ENCODE data around the gene HMCN2. TPM values are rescaled to one million over a fixed set of nuclear protein-coding genes. Genes with fewer than 3 reads are reported as not detected.

HMCN2 gene
- total and polyA plus RNA-seq, 8 donors: 0.41 to 5.3 (median 0.76) TPM

- no peaks in the 10 kb centered on the region for H3K9me3 ChIP-seq
- H3K4me1 ChIP-seq: no peaks in the 10 kb centered on the region
- intact Hi-C loops (cut with DNase I): no loop called here
- no peak for TF ChIP-seq CTCF (IDR thresholded peaks at IDR 0.05)
- no peak for ATAC-seq
- FAIRE-seq: no peak
- WGBS, 2 donors: 72 to 85% methylated on average over 5 of the region's 5 CpGs
- H3K4me3 ChIP-seq: no peak overlapping the region
- no peaks in the 10 kb centered on the region for H3K36me3 ChIP-seq
- H3K27me3 ChIP-seq: no peaks in the 10 kb centered on the region
- no peak overlapping the region for H3K27ac ChIP-seq
- no peak for DNase-seq
Observed at GRCh38 chr9:130307667-130307943, 42.0 kb downstream of the HMCN2 start.

GRCh38 chr9:130308081-130308571, 42.6 kb downstream of the HMCN2 start:
- 46 to 53% methylated on average over 14 of the region's 14 CpGs for WGBS, 2 donors
- intact Hi-C loops (cut with DNase I): no loop called here

GRCh38 chr9:130309689-130310455, 44.3 kb downstream of the HMCN2 start:
- DNase-seq (no peak), FAIRE-seq (no peak), ATAC-seq (no peak)
- Histone ChIP-seq H3K36me3 (no peaks in the 10 kb centered on the region), H3K27me3 (no peaks in the 10 kb centered on the region), H3K4me3 (no peak overlapping the region), H3K27ac (no peak overlapping the region), H3K4me1 (no peaks in the 10 kb centered on the region), H3K9me3 (no peaks in the 10 kb centered on the region)
- no peak for TF ChIP-seq CTCF (IDR thresholded peaks at IDR 0.05)
- intact Hi-C loops (cut with DNase I): no loop called here
- 81 to 88% methylated on average over 13 of the region's 13 CpGs for WGBS, 2 donors

More at GRCh38 chr9:130308081-130308571, 42.6 kb downstream of the HMCN2 start:
- no peak overlapping the region for H3K27ac ChIP-seq
- no peaks in the 10 kb centered on the region for H3K27me3 ChIP-seq
- H3K4me3 ChIP-seq: no peak overlapping the region
- no peaks in the 10 kb centered on the region for H3K36me3 ChIP-seq
- no peaks in the 10 kb centered on the region for H3K9me3 ChIP-seq
- DNase-seq (no peak), ATAC-seq (no peak), FAIRE-seq (no peak)
- TF ChIP-seq CTCF (IDR thresholded peaks at IDR 0.05): no peak
- H3K4me1 ChIP-seq: no peaks in the 10 kb centered on the region

GRCh38 chr9:130310456-130310855, 44.9 kb downstream of the HMCN2 start:
- 75 to 80% methylated on average over 9 of the region's 9 CpGs for WGBS, 2 donors
- Histone ChIP-seq H3K27ac (no peak overlapping the region), H3K9me3 (no peaks in the 10 kb centered on the region), H3K4me3 (no peak overlapping the region), H3K4me1 (no peaks in the 10 kb centered on the region), H3K36me3 (no peaks in the 10 kb centered on the region), H3K27me3 (no peaks in the 10 kb centered on the region)
- intact Hi-C loops (cut with DNase I): no loop called here
- no peak for DNase-seq
- no peak for TF ChIP-seq CTCF (IDR thresholded peaks at IDR 0.05)
- ATAC-seq: no peak
- FAIRE-seq: no peak

- Histone ChIP-seq H3K27me3 (no peaks in the 10 kb centered on the region), H3K36me3 (no peaks in the 10 kb centered on the region), H3K9me3 (no peaks in the 10 kb centered on the region), H3K27ac (no peak overlapping the region), H3K4me1 (no peaks in the 10 kb centered on the region), H3K4me3 (no peak overlapping the region)
- FAIRE-seq (no peak), ATAC-seq (no peak), DNase-seq (peak in 1 of 6 donors; percentile 24)
- 68 to 83% methylated on average over 10 of the region's 10 CpGs for WGBS, 2 donors
- intact Hi-C loops (cut with DNase I): no loop called here
- TF ChIP-seq CTCF (IDR thresholded peaks at IDR 0.05): no peak
Observed at GRCh38 chr9:130311003-130311402, 45.4 kb downstream of the HMCN2 start.
